HG02623 (cell line): ENCODE results near the gene PCDH8.
A peak's percentile ranks its signal among the peaks of the same experiment; 100 is the strongest.
"Not testable (repeated sequence)": the region's sequence is repeated elsewhere in the genome, so short reads cannot be mapped to it uniquely, and the experiment has no call there.

Source experiments
- ATAC-seq: cut with Tn5 transposase; IDR thresholded peaks from one replicate; pipeline ENCODE4 v1.9.1; 2021; ENCODE audit warnings: moderate library complexity; ENCODE audit not compliant: unreplicated experiment

Gene PCDH8

GRCh38 chr13:52827839-52828238 is 20.6 kb downstream of the PCDH8 start:
- ATAC-seq, result no peak

GRCh38 chr13:52817886-52818285 is 30.6 kb downstream of the PCDH8 start:
- ATAC-seq, result not testable (repeated sequence)

DNA sequence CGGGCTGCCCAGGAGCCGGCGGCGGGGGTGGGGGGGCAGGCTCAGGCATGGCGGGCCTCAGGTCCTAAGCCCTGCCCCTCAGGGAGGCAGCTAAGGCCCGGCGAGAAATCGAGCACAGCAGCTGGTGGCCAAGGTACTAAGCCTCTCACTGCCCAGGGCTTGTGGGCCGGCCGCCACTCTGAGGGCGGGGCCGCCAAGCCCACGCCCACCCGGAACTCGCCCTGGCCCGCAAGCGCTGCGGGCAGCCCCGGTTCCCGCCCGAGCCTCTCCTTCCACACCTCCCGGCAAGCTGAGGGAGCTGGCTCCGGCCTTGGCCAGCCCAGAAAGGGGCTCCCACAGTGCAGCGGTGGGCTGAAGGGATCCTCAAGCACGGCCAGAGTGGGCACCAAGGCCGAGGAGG is 33.1 kb downstream of the PCDH8 start:
- no peak for ATAC-seq

GRCh38 chr13:52812941-52813340 is 35.5 kb downstream of the PCDH8 start:
- no peak for ATAC-seq

- ATAC-seq, result no peak
Measured at GRCh38 chr13:52811841-52812240, 36.6 kb downstream of the PCDH8 start.

GRCh38 chr13:52810526-52810925 is 37.9 kb downstream of the PCDH8 start:
- no peak for ATAC-seq

DNA sequence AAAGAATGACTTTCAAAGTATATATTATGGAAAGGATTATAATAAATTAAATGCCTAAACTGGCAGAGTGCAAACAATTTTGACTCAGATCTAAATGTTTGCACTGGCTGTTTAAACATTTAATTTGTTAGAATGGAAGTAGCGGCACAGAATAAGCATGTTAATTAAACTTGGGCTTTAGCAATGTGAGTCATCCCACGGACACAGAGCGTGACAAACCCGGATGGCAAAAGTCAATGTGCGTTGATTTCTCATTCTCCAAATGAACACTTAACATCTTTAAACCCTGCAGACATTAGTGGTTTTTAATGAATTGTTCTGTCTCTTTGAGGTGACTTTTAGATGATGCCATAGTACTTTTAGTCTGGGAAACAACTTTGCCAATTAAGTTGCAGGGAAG is 38.4 kb downstream of the PCDH8 start:
- ATAC-seq, result no peak

- peak; percentile 78 for ATAC-seq
Measured at GRCh38 chr13:52809310-52809769, 39.1 kb downstream of the PCDH8 start.

- no peak for ATAC-seq
Measured at GRCh38 chr13:52808842-52809219, 39.6 kb downstream of the PCDH8 start.

GRCh38 chr13:52806029-52806428 is 42.4 kb downstream of the PCDH8 start:
- ATAC-seq, result no peak

DNA sequence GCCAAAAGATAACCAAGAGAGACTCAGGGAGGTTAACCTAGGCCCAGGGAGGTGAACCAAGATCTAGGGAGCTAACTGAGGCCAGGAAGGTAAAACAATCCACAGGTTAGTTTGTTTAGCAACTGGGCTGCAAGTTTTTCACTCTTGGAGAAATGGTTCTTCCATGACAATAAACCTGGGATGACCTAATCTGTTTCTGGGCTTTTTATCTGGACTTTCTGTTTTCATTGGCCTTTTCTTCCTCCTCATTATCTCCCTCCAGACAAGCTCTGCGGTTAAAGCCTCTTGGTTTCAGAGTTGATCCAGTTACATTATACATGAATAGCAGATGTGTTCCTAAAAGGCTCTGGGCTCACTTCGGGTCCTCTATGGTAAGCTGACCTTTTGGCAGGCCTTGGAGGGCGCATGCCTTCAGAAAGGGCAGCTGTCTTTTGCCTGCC is 44.2 kb downstream of the PCDH8 start:
- no peak for ATAC-seq

GRCh38 chr13:52800856-52801255 is 47.6 kb downstream of the PCDH8 start:
- no peak for ATAC-seq

DNA sequence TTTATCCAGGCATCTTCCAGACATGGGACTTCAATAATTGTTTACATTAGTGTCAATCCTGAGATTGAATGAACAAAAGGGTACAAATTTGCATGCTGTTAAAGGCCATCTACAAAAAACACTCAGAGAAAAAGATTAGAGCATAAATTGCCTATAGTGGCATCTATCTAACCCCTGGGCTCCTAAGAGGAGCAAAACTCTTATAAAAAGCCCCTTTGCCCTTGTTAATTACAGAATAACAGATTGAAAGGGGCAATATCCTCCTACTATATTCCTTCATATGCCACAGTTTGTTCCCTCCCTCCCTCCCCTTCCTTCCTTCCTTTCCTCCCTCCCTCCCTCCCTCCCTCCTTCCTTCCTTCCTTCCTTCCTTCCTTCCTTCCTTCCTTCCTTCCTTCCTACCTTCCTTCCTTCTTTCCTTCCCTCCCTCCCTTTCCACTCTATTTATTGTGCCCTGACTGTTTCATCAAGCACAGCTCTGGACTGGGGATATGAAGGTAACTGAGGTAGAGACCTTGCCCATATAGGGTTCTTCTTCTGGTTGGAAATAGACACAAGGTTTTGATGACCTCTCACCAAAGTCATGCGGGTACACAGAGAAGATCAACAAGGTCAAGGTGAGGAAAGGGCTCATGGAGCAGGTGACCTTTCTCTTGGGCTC is 49.5 kb downstream of the PCDH8 start:
- no peak for ATAC-seq

GRCh38 chr13:52797176-52797575 is 51.3 kb downstream of the PCDH8 start:
- no peak for ATAC-seq

- no peak for ATAC-seq
Measured at GRCh38 chr13:52794589-52794988, 53.9 kb downstream of the PCDH8 start.

DNA sequence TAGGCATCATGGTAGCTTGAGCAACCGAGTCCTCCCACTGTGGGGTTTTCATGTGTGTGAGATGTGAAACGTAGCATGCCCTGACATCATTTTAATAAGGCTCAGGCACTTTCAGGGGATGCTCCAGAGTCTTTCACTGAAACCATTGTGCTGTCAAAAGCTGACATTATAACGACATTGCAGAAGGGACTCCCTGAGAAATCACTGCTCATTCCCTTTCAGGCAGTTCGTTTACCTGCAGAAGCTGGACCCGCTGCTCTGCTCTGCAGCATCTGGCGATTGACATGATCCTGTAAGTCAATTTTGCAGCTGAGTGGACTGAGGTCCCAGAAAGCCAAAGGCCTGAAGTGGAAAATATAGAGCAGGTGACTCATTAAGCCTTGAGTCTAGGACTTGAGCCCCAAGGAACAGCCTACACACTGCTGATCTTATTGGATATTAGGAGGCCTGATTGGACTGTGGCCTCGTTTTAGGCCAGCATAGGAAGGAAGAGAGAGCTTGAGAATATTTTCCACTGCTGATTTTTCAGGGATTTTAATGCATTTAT is 54.9 kb downstream of the PCDH8 start:
- ATAC-seq, result no peak
